Frontal cortex (tissue), 4 donors: ENCODE results near the gene CCR7. TPM values are rescaled to one million over a fixed set of nuclear protein-coding genes. Genes with fewer than 3 reads are reported as not detected.

ENCODE experiments used
- DNase-seq, 2 donors: peaks; one replicate each; pipeline ENCODE4 v3.0.0; 2012; ENCODE audit warnings: low spot score in 2 of 2
- FAIRE-seq: peaks from 2 replicates; lab custom pipeline; 2012; peaks lifted over from hg19 to GRCh38; lab: Jason Lieb, UNC
- total RNA-seq: library from RNA; depleted of rRNA; stranded (reverse); fragments of >200 nt; gene quantifications from one replicate; pipeline ENCODE4 v1.2.3, GENCODE V29; 2014
- donor health status: control.
- donor health status: control.
- donor health status: control.

The CCR7 gene
- total RNA-seq, 1 donor from 2014 or later = not detected

DNA sequence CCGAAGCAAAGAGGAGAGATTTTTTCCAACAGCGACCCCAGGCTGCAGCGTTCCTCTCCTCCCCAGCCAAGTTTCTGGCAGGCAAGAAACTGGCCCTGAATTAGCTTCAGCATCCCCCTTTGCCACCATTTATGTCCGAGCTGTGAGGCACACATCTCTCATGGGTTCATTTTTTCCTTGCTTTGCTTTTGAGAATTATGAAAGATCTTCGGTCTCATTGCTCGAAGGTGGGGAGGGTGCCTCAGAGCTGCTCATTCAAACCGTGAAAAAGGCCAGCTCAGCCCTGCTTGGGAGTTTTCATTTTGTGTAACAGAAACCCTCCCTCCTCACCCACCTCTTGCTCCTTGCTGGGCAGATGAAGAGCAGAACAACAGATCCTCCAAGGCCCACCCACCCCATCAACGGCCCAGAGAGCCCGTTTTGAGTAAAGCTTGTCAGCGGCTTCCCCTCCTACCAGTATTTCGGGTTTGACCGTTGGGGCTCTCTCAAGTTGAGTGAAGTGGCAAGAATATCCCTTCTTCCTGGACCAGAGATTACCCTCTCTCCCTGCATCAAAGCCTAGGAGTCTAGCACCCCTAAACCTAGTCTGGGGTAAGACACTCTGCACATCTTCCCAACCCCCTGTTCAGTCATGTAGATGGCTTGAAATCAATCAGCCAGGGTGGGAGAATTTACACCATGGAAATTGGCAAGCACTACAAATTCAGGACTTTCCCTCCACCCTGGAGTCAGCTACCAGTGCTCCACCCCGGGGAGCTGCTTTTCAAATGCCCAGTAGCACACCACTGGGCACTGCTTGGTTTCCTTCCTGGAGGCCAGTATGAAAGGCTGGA, 1.8 kb downstream of the CCR7 start:
- DNase-seq = no peak
- FAIRE-seq = no peak

DNA sequence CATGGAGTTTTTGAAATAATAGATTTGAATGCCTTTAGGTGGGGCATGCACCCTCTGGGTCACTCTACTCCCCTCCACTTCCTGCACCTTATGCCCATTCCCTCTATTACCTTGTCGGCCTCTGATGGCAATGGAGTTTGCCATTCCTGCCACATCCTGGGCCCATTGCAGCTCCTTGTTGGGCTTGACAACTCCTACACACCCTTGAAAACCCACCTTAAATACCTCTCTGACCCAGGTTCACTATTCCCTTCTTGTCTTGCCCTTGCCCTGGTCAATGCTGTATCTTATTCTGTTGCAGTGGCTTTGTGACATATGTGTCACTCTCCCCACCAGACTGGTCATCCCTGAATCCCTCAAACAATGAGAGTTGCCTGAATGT, 2.4 kb downstream of the CCR7 start:
- FAIRE-seq (no peak), DNase-seq (no peak)

DNA sequence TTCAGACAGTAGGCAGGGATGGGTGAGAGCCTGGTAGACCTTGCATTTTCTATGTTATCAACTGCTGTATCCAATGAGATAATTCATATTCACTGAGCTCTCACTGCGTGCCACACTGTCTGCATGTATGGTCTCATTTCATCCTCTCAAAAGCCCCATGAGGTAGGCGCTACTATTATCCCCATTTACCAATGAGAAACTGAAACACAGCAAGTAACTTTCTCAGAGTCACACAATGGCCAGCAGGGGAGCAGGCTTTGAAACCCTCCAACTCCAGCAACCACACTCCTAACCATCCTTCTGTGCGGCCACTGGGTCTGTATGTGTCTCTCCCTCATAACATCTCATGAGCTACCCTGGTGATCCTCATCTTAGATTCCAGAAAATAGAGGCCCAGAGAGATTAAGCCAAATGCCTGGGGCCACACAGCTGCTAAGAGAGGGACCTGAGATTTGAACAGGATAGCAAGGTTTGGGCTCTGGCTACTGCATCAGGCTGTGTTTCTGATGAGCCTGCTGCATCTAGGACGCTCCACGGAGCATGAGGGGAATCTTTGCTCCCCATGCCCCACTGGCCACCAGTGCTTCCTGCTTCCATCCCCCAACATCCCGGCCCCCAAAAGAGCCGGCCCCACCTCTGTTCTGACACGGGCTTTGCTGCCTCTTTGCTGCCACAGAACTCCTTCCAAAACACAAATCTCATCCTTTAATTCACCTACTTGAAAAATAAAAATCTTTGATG, 3.2 kb downstream of the CCR7 start:
- no peak for FAIRE-seq
- no peak for DNase-seq

DNA sequence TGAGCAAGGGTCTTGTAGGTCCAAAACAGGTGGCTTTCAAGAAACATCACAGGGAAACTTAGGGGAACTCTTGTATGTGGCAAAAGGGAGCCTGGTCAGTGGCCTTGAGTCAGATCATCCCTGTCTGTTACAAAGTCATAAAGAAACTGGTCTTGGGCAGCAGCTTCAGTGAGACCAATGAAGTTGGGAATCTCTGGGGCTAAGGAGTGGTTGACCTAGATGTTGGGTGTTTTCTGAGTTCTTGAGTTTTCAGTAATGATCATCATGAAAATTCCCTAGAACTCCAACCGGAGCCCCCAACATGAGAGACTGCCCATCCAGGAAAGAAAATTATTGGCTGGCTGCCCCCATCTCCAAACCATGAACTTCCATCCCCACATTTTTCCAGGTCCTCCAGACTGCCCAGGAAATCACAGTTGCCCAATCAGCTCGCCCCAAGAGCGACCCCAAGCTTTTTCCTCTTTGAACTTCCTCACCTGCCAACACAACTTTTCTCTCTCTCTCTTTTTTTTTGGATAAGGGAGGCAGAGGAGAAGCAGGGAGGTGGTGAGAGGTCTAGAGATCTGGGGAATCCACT, 3.9 kb downstream of the CCR7 start:
- no peak for DNase-seq
- no peak for FAIRE-seq

DNA sequence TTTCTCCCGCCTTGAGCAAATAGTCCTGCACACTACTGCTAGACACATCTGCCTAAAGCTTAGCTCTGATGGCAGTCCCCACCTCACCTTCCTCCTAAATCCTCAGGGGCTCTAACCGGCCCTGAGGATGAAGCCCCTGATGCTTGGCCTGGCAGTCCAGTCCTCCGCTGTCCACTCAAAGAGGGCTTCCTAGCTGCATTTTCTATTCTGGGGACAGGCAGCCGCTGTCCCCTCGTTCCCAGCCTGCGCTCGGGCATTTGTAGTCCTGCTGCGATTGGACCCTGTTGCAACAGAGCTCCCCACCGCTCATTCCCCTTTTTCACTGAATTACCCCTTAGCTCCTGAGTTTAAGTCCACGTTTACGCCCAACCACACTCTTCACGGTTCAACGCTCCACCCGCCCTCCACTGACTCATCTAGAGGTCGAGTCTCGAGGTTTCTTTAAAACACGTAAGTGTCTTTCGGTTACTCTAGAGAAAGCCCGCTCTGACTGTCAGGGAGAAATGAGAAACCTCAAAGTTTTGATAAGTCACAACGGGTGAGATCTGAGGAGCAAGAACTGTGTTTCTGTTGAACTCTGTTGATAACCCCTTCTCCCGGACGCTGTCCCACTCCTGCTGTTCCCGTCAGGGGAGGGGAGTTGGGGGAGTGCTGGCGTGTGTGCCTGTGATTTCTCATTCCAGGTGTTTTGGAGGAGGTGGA, 4.5 kb downstream of the CCR7 start:
- DNase-seq (no peak), FAIRE-seq (no peak)

DNA sequence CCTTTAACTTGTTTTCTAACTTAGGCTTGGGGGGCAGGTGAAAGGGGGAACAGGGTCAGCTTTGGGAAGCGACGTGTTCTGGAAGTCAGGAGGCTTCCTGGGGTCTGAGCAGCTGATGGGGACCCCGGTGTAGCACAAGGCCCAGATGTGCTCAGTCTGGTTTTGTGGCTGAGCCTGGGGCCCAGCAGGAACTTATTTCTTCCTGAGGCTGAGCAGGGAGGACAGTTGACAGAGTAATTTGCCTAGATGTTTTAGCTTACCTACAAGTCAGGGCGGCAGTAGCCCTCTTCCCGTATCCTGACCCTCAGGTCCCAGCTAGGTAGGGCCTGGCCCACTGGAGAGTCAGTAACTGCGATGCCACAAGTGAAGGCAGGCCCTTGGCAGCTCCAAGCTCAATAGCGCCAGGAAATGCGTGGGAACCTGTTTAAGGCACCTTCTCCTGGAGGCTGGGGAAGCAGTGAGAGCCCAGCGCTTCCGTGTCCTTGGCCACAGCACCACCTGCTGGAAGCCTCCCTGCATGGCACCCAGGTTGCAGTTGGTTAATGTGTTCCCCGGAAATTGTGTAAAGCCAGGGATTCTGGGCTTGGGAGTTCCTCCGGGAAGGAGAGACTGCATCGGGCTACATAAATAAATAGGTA, 5.2 kb downstream of the CCR7 start:
- FAIRE-seq = no peak
- DNase-seq = peak; percentile 56 to 89

DNA sequence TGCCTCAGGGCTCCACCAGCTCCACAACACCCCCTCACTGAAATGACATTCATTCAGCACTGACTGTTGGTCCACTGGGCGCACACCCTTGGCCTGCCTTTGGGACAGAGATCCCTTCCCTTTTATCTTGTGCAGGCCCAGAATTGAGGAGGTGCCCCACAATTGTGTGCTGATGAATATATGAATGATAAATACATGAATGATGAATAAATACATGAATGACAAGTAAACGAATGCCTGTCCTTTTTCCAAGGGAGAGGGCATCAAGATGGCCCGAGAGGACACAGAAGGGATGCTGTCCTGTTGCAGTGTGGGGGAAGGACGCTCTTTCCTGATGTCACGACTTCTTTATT, 5.7 kb downstream of the CCR7 start:
- DNase-seq (no peak), FAIRE-seq (no peak)

DNA sequence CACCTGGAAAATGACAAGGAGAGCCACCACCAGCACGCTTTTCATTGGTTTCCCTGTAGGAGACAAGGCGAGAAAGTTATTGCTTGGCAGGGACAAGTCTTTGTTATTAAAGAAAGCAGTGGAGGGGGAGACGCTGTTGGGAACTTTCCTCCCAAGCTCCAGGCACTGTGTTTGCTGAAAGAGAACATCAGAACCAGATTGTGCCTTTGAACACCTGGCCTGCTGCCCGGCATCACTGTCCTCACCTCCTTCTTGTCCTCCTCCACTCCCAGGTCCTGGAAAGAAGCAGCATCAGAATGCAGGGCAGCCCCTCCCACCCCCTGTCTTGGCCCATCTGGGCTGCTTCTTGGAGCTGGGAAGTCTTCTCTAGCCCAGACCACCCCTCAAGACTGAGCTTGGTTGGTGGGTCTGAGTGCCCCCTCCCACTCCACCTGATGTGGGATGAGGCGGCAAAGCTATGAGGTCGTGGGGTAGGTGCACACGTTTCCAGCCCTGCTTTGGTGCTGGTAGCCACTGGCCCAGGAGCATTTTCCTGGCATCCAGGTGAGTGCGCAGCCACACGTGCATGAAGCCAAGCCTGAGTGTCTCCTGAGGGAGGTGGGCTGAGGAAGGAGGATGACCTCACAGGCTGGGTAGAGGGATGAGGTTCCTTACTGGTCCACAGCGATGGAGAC, 6.2 kb downstream of the CCR7 start:
- no peak for DNase-seq
- no peak for FAIRE-seq

DNA sequence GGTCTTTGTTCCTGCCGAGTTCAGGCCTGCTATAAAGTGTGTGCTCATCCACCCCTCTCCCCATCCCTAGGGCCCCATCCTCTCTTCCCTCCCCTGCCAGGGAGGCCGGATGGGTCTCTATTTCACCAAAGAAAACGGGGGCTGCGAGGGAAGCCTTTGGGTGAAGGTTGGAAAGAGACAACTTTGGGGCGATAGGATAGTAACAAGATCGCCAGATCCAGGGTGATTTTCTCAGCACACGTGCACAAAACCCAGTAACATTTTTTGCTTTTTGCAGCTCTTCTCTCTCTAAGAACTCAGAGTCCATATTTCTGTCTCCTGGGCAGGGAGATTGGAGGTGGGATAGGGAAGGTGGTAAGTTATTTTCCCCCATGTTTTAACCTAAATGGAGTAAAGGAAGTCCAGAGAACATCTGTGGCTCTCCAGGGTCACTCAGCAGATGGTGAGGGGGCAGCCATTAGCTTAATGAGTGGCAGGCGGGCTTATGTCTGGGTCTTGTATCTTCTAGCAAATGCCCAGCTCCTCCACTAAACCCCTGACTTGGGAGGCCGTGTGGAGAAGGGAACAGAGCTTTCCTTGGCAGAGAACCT, 6.9 kb downstream of the CCR7 start:
- DNase-seq (no peak), FAIRE-seq (no peak)

DNA sequence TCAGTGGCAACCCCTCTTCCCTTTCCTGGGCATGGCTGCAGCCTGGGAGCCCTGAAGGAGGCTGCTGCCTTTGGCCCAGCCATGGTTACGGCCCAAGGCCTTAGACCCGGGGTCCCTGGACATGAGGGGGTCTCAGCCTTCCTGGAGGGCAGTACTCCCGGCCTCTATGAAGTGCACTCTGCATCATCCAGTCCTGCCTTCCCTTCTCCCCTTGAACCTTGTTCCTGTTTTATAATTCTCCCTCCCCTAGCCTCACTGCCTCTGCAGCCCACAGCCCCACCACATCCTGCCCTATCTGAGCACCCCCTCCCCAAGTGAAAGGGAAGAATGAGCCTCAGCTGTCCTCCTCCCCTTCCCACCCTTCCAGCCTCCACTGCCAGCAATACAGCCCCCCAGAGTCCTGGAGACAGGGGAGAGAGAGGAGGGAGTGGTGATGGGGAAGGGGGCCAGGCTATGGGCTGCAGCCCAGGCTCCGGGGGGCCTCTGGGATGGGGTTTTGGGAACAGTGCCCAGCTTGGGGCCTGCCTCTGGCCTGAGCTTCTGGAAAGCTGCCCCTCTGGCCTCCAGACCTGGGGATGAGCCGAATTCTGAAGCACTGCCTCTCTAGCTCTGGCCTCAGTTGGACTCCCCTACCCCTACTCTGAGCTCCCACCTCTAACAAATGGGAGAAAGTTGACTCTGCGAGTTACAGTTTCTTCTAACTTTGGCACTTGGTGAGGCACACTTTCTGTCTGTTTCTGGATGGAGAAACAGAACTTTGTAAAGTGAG, 7.6 kb downstream of the CCR7 start:
- DNase-seq (no peak), FAIRE-seq (no peak)

DNA sequence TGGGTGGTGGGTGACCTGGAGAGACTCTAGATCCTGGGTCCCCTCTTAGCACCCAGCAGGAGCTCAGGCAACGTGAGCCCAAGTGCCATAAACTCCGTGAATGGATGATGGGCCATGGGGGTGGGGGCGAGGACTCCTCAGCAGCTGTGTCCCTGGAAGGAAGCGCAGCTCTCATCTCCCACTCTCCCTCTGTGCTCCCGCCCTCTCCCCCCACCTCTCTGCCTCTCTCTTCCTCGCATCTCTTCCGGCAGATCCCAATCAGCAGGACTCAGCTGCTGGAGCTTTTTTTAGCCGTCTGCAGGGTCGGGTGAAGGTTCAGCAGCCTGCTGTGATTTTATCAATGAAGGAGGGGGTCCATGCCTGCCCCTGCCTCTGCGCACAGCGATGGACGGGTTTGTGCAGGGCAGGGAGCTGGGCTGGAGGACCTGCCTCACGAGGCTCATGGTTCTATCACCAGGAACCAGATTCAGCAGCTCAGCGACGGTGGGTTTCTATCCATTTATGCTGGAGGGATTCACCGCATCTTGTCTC, 8.3 kb downstream of the CCR7 start:
- FAIRE-seq = no peak
- DNase-seq = no peak

DNA sequence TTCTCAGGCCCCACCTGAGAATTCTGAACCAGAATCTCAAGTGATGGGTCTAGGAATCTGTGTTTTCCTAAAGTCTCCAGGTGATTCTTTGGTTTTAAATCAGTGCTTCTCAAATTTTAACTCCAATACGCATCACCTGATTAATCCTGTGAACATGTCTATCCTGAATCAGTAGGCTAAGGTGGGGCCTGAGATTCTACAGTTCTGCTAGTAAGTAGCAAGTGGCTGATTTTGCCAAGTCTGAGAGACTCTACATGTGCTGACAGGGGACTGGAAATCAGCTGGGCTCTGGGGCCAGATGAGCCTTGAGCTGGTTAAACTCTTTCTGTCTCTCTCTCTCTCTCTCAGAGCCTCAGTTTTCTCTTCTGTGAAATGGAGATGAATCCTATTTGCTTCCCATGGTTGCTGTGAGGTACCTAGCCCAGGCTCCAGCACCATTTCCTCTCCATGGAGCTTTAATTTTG, 9.0 kb downstream of the CCR7 start:
- FAIRE-seq = no peak
- no peak for DNase-seq

DNA sequence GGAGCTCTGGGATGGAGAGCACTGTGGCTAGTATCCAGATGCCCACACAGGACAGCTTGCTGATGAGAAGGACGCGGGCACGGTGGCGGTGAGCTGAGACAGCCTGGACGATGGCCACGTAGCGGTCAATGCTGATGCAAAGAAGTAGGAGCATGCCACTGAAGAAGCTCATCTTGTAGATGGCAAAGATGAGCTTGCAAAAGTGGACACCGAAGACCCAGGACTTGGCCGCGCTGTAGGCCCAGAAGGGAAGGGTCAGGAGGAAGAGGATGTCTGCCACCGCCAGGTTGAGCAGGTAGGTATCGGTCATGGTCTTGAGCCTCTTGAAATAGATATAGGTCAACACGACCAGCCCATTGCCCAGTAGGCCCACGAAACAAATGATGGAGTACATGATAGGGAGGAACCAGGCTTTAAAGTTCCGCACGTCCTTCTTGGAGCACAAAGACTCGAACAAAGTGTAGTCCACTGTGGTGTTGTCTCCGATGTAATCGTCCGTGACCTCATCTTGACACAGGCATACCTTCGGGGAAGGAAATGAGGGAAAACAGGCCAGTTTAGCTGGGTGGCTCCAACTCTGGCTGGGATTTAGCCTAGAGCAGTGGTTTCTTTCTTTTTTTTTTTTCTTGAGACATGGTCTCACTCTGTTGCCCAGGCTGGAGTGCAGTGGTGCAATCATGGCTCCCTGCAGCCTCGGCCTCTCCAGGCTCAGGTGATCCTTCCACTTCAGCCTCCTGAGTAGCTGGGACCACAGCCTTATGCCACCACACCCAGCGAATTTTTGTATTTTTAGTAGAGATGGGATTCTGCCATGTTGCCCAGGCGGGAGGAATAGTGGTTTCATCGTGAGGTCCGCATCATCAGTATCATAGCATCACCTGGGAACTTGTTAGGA, 9.7 kb downstream of the CCR7 start:
- no peak for DNase-seq
- FAIRE-seq = no peak

DNA sequence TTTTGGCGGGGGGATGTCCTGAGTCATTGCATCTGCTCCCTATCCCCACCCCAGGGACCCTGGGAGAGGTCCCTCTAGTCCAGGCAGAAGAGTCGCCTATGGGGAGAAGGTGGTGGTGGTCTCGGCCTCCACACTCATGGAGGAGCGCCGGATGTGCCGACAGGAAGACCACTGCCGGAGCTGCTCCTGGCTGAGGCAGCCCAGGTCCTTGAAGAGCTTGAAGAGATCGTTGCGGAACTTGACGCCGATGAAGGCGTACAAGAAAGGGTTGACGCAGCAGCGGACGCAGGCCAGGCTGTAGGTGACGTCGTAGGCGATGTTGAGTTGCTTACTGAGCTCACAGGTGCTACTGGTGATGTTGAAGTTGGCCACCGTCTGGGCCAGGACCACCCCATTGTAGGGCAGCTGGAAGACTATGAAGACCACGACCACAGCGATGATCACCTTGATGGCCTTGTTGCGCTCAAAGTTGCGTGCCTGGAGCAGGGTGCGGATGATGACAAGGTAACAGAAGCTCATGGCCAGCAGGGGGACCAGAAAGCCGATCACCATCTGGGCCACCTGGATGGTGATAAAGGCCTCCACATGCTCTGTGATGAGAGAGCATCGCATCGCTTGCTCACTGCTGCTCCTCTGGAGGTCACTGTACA, 10.5 kb downstream of the CCR7 start:
- DNase-seq = no peak
- FAIRE-seq = no peak

DNA sequence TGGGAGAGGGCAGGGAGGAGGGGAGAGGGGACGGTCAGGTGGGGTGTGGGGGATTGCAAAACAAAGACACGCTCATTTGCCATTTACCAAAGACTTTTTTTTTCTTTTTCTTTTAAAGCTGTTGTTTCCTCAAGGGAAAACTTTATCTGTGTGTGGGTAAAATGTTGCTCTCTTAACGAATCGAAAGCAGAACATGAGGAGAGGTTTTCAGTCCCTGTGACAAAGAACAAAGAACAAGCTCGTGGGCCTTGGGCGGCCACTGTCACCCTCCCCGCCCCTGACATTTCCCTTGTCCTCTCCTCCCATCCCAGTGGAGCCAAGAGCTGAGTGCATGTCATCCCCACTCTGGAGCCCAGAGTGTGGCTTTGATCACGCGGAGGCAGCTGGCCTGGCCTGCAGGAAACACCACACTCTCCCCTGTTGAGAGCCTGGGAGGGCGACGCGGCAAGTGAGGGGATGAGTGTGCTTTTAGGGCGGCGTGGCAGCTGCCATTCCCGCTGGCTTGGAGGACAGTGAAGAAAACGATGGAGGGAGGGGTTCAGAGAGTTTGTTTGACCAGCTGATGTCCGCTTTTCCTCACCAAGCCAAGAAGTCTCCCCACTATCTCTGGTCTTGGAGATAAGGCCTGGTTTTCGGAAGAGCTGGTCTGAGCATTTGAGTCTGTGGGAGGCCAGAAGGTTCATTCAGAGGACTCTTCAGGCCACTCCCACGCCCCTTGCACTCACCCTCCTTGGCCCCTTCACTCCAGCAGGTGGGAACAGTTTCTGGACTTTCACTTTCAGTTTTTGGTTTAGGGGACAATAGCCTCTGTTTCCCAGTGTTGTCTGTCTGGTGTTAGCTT, 11.4 kb downstream of the CCR7 start:
- FAIRE-seq (no peak), DNase-seq (peak in 1 of 2 donors; percentile 44)
